HG03064 (cell line): ENCODE results near the gene PYM1.
"Not testable (repeated sequence)": the region's sequence is repeated elsewhere in the genome, so short reads cannot be mapped to it uniquely, and the experiment has no call there.

Source experiments
- ATAC-seq: cut with Tn5 transposase; IDR thresholded peaks from one replicate; pipeline ENCODE4 v1.9.1; 2021; ENCODE audit warnings: low read depth; ENCODE audit not compliant: unreplicated experiment

PYM1 gene

DNA sequence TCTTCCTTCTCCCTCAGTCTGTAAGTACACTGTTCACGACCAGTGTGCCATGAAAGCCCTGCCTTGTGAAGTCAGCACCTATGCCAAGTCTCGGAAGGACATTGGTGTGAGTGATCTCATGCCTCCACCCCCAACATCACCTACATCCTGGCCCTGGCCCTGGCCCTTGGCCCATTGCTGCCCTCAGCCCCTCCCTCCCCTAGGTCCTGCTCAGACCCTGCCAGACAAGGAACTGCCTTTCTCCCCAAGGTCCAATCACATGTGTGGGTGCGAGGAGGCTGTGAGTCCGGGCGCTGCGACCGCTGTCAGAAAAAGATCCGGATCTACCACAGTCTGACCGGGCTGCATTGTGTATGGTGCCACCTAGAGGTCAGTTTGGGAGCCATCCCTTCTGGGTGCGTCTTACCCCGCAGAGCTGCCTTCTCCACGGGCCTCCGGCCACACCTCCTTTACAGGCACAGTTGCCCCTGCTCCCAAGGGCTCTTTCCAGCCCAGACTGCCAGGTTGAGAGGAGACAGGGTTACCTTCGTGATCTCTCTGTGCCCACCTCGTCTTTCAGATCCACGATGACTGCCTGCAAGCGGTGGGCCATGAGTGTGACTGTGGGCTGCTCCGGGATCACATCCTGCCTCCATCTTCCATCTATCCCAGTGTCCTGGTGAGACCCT is 12.5 kb upstream of the PYM1 start:
- ATAC-seq = peak; percentile 96

DNA sequence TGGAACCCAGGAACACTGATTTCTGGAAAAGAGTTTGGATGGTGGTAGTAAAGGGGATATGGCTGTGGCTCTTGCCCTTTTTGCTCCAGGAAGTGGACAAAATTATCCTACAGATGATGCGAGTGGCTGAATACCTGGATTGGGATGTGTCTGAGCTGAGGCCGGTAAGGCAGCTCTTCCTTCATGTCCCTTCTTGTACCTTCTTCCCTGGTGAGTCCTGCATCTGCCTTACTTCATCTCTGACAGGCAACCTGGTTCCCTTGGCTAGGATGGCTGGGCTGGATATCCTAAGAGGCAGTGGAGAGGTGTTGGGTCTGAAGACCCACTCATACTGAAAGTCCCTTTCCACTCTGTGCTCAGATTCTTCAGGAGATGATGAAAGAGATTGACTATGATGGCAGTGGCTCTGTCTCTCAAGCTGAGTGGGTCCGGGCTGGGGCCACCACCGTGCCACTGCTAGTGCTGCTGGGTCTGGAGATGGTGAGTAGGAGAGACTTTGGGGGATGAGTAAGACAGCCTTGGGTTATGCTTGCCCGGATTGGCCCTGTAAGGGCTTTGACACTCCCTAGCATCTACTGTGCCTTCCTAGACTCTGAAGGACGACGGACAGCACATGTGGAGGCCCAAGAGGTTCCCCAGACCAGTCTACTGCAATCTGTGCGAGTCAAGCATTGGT is 11.3 kb upstream of the PYM1 start:
- ATAC-seq = no peak

DNA sequence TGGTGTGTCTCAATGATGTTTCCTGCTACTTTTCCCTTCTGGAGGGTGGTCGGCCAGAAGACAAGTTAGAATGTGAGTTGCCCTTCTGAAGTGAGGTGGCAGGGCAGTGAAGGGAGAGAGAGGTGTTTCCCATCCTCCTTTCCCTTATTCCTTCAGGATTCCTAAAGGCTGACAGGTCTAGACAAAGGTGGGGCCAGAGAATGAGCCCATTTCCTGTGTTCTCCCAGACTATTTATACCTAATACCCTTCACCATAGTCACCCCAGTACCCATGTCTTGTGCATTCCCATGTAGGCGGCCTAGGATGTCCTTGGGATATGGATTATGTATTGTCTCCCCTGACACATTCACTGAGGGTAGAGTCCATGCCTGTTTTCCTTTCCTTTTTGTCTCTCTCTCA is 10.3 kb upstream of the PYM1 start:
- no peak for ATAC-seq

DNA sequence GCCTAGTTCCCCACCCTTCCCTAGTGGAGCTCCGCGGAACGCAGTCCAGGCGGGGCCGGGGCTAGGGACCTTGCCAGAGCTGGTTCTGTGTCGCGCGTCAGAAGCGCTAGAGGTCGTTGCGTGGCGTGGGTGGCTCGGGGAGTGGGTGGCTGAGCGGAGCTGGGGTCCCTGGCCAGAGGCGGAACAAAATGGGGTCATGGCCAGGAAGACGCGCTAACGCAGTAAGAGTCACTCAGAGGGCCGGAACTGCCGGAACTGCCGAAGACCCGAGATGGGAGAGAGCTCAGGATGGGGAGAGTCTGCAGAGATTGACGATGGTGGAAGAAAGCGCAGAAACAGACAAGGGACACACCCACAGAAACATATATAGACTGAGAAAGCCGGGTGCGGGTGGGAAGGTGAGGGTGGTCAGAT is 8.1 kb upstream of the PYM1 start:
- ATAC-seq = no peak

DNA sequence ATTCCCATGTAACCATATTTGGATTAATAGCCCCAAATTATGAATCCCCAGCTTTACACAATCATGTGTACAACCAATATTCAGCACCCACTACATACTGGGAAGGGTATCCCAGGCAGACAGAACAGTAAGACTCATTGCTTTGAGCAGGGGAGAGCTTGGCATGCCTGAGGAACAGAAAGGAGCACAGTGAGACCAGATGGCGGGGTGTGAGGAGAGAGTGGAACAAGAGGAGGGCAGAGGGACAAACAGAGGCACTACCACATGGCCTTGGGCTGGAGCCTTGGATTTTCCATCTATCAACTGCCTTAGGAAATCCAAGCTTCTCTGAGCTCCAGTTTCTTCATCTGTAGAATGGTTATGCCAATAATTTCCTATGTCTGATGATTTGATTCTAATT is 7.1 kb upstream of the PYM1 start:
- ATAC-seq = no peak

DNA sequence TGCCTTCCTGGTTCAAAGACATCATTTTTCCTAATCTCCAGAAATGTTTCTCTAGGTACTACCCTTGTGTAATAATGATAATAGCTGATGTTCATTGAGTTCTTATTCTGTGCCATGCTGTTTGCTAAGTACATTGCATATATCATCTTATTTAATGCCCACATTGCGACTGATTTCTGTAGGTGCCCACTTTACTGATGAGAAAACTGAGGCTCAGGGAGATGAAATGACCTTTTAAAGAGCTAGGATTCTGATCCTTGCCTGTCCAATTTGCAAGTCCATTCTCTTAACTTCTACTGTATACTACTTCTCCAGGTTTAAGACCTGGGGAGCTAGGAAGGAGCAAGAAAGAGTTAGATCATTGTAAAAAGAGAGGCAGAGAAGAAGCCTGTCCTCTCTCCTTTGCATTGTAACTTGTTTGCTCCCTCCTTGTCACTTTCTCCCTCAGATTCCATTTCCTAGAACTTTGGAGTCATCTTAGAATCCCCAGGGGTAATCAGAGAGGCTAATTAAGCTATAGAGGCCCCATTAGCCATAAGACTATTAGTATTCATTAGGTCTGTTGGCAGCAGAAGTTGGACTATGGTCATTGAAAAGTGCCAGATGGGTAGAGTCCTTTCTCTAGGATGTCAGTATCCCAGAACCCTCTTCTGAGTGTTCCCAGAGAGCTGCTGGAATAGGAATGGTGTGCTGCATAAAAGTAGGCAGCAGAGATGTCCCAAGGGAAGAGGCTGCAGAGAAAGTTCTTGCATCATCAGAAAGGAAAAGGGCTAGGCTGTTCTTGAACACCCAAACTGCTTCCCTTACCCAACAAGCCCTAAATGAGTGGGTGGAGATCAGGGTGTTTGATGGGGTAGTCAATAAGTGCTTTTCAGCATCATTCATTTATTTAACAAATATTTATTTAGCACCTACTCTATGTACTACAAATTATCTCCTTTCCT is 6.4 kb upstream of the PYM1 start:
- ATAC-seq = no peak

DNA sequence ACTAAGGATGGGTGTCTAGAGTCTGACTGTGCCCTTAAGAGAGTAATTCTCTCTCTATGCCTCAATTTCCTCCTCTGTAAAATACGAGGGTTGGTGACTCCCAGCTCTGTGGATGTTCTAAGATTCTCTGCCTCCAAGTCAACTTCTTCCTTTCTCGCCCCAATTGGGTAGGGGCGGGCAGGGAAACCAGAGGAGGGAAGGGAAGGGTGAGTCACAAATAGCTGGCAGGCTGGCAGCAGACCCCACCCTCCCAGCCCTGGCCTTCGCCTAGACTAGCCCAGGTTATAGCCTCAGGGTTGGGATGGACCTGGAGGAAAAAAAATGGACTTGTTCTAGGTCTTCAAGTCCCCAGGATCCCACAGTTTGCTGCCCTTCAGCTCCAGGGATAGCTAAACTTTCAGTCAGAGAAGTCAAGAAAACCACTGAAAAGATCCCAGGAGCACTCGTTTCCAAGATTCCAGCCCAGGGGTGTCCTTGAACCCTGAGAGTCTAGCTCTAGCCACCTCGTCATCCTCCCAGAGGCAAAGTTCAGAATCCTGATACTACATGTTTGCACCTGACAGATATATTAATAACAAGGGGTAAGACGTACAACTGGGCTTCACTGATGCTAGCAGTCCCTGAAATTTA is 5.6 kb upstream of the PYM1 start:
- no peak for ATAC-seq

DNA sequence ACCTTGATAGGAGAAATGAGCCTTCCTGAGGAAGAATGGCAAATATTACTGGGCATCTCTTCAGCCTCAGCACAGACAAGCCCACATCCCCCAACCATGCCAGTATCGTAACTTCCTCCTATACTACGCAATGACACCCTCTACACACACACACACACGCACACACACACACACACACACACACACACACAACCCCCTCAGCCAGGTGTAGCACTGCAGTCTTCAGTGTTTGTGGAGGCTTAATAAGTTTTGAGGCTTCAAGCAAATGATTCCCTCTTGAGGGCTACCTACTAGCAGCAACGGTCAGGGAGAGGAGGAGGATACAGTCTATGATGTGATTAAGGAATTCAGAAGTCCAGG is 4.8 kb upstream of the PYM1 start:
- ATAC-seq = no peak

DNA sequence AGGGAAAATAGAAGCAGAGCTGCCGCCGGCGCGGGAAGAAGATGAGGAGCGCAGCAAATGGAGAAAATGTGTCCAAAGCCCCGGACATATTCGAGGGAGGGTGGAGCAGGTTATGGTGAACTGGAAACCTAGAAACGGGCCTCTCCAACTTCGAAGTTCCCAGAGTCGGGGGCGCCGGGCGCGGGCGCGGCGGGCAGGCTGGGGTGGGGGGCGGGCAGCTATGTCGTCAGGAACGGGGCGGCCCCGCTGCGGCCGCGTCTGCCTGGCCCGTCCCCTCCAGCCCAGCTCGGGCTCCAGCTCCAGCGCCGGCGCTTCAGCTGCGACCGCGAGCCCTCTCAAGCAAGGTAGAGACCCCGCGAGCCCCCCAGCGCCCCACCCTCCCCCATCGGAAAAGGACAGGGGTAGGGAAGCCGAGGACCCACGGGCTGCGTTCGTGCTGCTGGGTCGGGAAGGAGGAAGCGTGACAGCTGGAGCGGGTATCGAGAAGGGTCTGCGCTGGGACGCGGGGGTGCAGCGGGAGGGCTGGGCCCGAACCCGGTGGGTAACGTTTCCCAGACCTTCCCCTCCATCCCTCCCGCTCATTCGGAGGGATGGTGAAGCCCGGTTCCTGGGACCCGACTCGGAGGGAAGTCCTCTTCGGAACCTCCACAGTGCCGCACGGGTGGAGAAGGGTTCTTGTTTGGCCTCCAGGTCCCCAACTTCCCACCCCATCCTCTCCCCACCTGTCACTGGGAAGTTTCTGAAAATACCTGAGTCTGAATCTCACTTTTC is 4.3 kb upstream of the PYM1 start:
- no peak for ATAC-seq

DNA sequence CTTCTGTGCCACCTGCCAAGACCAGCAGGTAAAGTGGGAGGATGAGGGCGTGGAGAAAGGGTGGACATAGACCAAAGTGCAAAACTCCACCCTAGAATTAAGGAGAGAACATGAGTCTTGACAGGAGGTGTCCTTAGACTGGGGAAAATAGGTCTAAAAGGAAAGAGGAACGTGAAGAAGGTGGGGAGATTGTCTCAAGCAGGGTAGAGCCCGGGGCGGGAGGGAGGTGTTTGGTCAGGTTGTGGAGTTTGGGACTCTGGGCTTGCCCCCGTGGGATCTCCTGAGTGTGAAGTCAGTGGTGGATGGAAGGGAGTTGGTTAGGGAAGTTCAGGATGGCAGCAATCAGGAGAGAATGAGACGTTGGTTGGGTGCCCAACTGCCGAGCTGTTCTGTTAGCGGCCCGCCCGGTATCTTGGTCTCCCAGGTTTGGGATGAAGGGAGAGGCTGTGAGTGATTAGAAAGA is 3.7 kb upstream of the PYM1 start:
- no peak for ATAC-seq

DNA sequence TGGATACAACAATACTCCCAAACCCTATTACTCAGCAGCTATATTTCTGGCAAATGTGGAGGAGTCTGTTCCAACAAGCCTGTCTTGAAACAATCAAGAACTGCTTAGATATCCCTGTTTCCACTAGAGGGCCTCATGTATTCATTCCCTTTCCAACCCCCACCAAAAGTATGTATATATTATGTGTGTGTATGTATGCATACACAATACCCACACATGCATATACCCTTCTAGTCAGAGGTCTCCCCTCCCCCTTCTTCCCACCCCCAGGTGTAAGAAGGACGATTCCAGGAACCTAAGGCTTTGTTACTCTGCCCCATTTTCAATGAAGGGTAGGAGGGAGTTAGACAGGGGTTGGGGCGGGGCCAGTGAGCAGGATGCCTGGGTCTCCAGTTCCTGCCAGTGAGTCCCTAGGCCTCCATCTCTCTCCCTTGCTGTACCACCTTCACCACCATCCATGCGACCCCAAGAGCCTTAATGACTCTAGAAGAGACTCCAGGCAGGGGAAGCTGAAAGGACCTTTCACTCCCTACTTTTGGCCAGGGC is 3.1 kb upstream of the PYM1 start, which contains the start of gene DGKA:
TSS of gene DGKA (plus strand) at position 392 of the 546 bp plus-strand sequence. CDS start 5,342 bp downstream, outside the sequence.
- no peak for ATAC-seq

DNA sequence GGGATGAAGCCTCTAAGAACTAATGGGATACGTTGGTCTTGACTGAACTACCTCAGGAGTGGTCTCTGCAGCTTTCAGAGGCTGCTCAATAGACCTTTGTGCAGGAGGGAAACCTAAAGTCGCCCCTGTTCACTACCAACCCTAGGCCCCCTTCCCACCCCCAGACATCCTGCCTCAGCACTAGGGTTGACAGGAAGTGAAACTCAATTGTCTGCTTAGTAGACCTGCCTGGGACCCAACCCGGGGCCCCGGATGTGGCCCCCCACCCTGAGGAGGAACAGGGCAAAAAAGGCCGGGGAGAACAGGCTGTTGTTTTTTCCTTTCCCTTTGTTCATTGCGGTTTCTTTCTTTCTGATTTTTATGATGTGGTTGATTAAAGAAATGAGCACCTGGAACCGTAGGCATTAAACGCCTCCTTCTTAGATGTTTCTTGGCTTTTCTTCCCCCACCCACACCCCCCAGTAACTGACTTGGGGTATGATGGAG is 1.7 kb upstream of the PYM1 start:
- ATAC-seq = peak; percentile 28

DNA sequence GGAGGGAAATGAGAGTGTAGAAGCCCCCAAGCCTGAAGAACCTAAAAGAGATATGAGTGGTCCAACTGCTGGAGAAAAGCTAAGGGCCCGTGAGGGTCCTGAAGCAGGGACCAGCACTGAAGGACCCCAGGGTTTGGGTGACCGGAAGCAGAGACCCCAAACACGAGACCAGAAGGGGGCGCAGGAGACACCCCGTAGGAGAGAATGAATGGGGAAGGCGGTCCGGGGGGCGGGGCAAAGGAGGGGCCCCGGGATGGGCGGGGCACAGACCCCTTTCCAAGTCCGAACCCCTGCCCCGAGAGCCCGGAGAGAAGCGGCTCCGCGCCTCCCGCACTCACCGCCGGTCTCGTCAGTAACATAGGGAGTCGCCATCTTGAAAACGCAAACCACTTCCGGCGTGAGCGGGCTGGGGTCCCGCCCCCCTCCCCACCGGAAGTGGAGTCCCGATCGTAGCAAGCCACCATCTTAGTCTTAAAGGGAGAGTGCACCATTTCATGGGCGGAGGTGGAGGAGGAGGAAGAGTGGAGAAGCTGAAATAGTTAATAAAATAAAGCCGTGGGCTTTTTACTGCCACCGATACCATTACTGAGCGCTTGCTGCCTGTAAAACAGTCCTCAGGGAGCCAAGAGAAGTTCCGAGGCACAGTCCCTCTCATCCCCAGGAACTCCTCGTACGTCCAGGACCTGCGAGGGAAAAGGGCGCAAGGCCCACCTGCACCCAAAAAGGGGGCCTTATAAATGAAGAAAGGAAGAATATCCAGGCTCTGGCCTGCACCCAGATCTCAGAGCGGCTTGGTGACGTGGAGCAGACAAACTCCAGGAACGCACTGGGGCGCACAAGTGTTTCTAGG is 731 bp downstream of the PYM1 start:
- ATAC-seq = peak; percentile 41

DNA sequence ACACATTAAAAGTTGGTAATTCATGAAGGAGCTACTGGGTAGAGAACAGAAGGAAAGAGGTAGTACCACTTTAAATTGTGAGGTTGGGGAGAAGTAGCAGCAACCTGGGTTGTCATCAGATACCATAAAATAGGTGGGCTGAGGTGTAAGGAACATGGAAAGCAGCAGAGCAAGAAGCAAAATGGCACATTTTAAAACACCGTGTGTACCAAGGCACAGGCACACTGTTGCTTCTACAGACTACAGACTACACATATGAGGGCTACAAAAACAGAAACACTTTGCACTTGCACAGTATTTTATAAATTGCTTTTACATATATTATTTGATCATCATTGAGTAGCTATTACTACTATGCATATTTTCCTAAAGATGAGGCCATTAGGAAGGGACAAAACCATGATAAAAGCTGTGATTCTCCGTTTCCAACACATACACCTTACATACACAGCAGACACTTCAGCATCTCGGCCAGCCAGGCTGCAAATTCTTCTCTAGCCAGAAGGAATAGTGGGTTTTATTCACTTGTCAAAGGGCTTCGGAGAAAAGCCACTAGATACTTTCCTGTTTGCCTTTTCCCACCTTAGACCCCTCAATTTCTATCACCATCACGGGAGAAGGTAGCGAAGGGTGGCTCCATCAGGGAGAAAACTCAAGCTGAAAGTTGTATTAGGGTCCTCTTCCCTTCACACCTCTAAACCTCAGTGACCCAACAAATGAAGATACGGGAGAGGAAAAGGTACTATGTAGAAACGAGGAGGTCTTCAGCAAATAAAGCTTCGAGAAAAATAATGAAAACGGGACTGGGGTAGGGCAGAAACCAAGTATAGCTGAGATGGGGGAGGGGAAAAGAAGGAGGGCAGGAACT is 1.6 kb downstream of the PYM1 start:
- ATAC-seq = no peak

DNA sequence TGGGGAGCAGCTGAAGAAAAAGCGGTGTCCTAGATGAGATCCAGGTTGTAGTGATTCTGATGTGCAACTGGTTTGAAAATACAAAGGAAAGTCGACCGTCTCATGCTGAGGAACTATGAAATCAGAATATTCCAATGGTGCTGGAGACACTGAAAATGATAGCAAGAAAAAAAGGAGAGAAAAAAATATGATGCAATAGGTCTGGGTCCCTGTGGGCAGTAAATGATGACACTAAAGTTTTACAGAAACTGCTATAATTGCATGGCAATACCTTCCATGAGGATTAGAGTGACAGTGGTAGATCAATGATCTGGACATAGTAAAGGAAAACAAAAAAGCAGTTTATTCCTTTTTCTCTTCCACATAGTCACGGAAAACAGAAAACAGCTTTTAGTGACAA is 2.3 kb downstream of the PYM1 start:
- no peak for ATAC-seq

DNA sequence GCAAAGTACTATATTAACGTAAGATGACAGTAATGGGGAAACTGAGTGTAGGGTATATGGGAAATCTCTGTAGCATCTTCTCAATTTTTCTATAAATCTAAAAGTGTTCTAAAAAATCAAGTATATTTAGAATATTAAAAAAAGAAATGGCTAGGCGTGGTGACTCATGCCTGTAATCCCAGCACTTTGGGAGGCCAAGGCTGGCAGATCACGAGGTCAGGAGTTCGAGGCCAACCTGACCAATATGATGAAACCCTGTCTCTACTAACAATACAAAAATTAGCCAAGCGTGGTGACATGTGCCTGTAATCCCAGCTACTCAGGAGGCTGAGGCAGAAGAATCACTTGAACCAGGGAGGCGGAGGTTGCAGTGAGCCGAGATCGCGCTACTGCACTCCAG is 4.0 kb downstream of the PYM1 start:
- ATAC-seq = not testable (repeated sequence)

DNA sequence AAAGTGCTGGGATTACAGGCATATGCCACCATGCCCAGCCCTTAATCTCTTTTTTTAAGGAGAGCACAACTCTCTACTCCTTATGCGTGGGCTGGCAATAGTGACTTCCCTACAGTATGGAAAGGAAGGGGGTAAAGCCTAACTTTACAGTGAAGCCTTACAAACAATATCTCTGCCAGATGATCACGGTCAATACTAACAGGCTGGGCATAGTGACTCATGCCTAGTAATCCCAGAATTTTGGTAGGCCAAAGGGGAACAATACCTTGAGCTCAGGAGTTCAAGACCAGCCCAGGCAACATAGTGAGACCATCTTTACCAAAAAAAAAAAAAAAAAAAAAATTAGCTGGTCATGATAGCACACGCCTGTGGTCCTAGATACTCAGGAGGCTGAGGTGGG is 5.6 kb downstream of the PYM1 start:
- ATAC-seq = no peak

DNA sequence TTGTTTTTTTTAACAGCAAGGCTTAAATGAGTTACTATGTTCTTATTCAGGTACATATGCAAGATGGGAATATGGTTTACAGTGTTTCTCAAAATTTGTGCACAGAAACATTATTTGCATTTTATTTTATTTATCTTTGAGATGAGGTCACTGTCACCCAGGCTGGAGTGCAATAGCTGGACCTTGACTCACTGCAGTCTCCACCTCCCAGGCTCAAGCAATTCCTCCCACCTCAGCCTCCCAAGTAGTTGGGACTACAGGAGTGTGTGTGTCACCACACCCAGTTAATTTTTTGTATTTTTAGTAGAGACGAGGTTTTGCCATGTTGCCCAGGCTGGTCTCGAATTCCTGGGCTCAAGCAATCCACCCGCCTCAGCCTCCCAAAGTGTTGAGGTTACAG is 8.7 kb downstream of the PYM1 start:
- not testable (repeated sequence) for ATAC-seq
